Activated effector memory CD4-positive, alpha-beta T cell treated with Interleukin-2 at 50 U/mL for 16 hours (primary cell): Measurements from ENCODE around the gene CYTIP.

Source experiments
- DNase-seq: peaks from one replicate; pipeline ENCODE4 v3.0.0-alpha.2; 2020

CYTIP gene

GRCh38 chr2:157443795-157444640 lies at the start of gene CYTIP:
Gene CYTIP, minus strand, starts transcription at chr2:157444089. Its CDS starts 69 bp downstream, at chr2:157444020.
- DNase-seq, result peak; percentile 42

- peak; percentile 54 for DNase-seq
These were observed 48.4 kb upstream of the CYTIP start for GRCh38 chr2:157492189-157492773.

DNA sequence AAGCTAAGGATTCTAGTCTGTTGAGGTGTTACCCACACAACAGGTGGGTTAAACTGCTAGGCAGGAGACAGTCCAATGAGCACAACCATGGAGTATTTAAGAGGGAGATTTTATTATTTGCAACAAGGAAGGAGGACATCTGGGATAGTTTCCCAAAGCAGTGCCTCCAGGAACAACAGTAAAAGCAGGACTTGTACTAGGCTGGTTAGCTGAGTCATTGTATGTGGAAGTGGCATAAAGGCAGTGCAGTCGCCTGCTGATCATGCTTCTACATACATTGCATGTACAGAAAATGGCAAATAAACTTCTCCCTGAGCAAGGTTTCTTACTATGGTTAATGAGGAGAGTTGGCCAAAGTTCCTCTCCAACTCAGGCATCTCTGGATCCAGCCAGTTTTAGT lies 46.1 kb upstream of the CYTIP start:
- DNase-seq, result no peak

- DNase-seq, result no peak
These were observed 45.0 kb upstream of the CYTIP start for GRCh38 chr2:157488877-157489276.

DNA sequence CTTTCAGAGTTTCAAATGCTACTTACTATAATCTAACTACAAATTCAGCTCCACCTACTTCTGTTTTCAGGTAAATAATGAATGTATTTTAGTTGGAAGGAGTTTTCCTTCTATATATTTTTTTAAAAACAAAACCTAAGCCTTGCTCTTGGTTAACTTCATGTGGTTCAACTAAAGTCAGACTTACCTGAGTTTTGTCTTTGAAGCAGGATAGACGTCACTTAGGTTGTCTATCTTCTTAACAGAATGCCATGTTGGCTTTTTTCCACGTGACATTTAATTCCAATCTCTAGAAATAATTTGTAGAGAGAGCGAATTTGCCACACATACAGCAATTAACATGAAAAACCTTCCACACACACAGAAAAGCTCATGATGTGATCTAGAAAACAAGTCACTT lies 43.9 kb upstream of the CYTIP start:
- no peak for DNase-seq

- no peak for DNase-seq
These were observed 43.4 kb upstream of the CYTIP start for GRCh38 chr2:157487271-157487610.

DNA sequence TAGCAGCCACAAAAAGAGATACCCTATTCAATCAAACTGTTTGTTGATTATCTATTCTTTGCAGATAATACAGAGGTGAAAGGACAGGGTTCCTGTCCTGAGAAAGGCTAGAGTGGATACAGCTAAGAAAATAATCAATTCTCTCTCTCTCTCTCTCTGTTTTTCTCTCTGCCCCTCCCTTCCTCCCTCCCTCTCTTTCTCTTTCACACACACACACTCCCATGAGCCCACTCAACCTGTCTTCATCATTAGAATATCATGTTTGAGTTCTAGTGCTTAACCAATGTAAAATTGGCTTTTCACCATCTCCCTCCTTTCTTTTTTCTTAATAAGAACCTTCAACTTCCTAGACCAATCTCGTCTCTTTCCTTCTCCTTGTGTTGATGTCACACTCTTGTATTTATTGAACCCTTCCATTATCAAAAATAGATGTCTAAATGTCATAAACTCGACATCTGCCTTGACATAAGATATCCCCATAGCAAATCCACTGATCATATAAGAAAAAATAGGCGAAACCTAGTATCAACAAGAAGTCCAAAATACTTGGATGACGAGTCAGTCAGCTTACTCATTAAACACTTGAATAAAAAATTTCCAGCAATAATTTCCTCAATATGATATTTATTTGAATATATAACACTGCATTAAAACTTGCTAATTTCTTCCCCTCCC lies 42.8 kb upstream of the CYTIP start:
- DNase-seq, result no peak

GRCh38 chr2:157480182-157480961 lies 36.5 kb upstream of the CYTIP start:
- DNase-seq, result no peak

DNA sequence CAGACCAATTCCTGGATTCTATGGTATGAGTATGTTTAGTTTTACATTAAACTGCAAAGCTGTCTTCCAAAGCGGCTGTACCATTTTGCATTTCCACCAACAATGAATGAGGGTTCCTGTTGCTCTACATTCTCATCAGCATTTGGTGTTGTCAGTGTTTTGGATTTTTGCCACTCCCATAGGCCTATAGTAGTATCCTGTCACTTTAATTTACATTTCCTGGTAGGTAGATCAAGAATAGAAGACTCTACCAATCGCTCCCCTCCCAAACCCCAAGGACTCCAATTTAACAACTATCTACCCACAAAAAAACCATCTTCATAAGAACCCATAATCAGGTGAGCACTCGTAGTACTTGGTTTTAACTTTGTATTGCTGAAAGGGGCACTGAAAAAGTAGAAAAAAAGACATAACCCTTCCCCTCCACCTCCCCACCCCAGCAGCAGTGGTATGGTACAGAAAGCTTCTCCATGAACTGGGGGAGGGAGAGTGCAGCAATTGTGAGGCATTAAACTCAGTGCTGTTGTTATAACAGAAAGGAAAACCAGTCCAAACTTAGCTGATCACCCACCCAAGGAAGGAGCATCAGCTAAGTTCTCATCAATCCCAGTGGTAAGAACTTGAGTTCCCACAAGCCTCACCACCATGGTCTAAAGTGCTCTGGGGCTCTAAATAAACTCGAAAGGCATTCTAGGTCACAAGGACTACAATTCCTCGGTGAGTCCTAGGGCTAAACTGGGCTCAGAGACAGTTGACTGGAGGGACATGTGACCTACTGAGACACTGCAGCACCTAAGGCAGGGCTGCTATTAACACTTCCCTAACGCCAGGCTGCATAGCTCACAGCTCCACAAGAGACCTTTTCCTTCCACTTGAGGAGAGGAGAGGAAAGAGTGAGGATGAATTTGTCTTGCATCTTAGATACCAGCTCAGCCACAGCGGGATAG lies 35.5 kb upstream of the CYTIP start:
- no peak for DNase-seq

DNA sequence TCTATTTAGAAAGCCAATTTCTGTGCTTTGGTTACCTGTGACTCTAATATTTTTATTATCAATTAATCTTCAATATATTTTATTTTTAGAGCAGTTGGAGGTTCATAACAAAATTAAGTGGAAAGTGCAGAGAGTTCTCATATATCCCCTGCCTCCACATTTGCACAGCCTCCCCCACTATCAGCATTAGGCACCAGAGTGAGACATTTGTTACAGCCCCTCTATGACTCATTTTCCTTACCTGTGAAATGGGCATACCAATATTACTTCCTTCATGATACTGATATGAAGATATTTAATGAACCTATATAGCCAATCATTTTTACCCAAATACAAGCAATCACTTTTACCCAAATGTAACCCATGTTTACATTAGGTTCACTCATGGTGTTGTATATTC lies 34.0 kb upstream of the CYTIP start:
- DNase-seq, result no peak

DNA sequence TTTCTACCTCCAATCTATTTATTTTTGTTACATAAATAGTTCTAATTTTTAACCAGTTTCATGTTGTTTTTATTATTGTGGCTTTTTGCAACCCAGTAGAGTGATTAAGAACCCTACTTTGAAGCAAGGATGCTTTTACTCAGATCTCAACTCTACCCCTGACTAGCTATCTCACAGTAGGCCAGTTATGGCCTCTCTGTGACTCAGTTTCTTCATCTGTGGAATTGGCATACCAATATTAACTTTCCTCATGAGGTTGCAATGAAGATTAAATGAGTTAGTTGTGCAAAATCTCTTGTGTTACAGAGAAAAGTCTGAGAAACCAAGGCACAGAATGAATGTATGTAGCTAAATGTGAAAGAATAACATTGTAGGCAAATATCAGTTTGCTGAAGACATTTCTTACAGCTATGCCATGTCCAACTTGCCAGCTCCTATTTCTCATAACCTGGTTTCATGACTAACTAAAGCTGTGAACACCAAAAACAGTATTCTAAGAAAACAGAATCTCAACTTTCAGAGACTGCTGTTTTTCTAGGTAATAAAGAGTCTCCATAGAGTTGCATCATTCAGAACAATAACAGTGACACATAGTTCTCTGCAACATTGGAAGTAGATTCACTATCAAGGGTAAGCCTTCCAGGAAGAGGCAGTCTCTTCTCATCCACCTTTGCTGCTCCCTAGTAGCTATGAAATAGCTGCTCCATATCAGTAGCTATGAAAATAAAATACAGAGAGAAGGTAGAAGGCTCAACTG lies 33.2 kb upstream of the CYTIP start:
- DNase-seq, result no peak

GRCh38 chr2:157475722-157476390 lies 32.0 kb upstream of the CYTIP start:
- DNase-seq, result no peak

DNA sequence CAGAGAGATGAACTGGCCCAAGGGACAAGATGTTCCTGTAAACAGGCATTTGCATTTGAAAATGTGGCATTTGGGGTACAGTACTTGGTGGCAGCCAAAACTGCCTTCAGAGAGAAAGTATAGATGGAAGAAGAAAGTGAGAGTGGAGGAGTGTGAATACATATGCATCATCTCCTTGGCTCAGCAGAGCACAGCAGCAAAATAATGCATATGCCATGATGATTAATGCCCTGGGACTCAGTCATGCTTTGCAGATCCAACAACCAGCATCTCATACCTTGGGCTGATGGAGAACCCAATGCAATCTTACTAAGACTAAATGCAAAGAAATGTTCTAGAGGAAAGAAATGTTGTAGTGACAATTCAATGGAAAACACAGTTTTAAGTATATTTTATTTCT lies 29.7 kb upstream of the CYTIP start:
- no peak for DNase-seq

GRCh38 chr2:157471078-157471477 lies 27.2 kb upstream of the CYTIP start:
- no peak for DNase-seq

DNA sequence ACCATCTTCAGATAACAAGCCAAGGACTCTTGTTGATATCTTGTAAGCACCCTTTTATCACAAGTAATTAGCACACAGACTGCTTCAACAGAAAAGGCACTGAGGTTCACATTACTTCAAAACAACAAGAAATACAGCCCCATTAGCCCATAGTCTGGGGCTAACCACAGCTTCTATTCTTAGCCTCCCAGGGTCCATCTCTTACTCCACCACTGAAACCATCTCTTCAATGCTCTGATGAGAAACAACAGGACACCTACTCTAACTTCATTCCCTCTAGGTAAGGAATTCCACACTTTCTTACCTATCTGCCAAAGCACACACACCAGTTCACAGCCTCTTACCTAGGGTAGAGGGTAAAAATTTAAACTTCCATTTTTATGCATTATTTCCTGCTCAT lies 26.4 kb upstream of the CYTIP start:
- no peak for DNase-seq

GRCh38 chr2:157469726-157470125 lies 25.8 kb upstream of the CYTIP start:
- no peak for DNase-seq

DNA sequence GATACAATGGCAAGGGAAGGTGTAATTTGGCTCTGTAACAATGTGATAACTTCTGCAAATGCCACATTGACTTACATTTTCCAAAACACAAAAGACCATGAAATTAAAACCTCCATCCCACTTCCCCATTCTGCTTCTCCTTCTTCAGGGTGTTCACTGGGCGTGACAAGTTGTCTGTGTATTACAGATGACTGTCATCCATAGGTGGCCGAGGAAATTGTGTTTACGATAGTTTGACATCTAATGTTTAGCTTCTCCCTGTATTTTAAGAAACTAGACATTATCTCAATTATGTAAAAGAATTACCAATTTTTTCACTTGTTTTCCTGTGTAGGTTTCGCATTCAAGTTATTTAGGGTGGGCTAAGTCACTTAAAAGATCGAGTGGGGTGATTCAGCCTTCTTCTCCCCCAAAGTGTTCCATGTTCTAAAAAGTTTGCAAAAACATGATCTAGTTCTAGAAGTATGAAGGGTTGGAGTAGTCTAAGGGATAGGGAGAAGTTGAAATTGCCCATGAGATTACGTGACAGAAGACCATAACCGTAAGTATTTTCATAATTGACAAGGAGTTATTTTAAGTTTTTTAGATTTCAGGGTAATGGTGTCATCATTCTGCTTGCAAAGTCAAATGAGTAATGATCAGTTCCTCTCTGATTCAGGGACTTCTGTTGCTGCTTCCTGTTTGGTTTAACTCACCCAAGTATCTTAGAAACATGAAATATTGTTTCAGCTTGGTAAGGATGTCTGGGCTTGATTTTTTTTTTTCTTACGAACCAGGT lies 25.2 kb upstream of the CYTIP start:
- no peak for DNase-seq

GRCh38 chr2:157466764-157467163 lies 22.9 kb upstream of the CYTIP start:
- no peak for DNase-seq

GRCh38 chr2:157465554-157465953 lies 21.7 kb upstream of the CYTIP start:
- no peak for DNase-seq

DNA sequence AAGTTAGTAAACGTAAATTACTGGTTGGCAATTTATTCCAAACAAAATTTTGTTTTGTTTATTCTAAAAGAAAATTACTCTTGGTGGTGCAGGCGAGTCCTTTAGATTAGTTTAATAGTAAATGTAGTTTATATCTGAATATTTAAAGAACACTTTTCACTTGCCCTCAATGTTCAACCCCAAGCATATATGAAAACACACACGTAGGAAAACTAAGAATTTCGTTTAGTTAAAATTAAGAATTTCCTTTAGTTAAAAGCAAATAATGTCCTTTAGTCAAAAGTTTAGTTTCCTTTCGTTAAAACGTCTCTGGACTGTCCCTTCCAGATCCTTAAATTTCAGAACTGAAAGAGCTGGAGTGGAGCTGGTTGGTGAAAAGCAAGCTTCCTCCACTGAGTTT lies 19.1 kb upstream of the CYTIP start:
- DNase-seq, result no peak
